ENCODE results near the gene MYO1D.
A peak's percentile ranks its signal among the peaks of the same experiment; 100 is the strongest.

Gene MYO1D

DNA sequence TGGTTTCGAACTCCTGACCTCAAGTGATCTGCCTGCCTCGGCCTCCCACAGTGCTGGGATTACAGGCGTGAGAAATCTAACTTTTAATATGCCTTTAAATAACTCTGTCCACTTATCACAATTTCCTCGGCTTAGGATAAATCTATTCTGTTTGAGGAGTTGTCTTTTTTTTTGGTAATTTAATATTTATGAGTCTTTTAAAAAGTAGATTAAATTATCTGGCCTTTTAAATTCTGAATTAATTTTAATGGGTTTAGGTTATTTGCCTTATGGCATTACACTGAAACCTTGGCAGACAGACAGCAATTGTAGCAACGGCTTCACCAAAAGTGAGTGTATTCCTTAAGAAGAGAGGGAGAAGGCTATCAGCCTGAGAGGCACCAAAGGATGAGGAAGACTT is 66.2 kb downstream of the MYO1D start:
- no peak for DNase-seq

DNA sequence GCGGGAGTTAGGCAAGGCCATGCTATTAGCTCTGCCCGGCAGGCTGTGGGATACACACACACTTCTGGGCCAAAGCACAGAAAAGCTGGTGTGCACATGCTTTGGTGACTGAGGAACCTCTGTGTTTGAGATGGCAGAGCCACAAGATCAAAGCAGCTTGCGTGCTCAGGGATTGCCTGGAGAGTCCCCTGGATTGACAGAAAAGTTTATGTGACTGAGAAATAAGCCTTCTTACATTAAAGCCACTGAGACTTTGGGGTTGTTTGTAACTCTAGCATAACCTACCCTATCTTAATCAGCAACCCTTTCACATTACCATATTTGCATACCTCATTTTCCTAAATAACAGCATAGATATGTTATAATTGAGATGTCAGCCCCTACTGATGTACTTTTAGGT is 69.3 kb downstream of the MYO1D start:
- no peak for DNase-seq

DNA sequence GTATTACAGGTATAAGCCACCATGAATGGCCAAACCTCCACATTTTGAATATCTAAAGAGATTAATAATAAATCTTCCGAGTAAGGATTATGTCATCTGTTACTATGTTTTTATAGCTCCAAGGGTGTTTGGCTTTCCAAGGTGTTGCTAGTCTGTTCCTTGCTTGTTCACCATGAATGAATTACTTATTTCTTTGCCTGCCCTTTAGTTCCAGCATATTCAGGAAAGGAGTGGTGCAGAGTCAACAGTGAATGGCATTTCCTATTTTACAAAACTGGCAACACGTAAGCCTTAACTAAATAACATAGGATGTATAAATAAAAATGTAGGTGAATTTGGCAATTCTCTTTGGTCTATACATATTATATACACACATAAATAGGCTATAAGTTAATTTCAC is 70.3 kb downstream of the MYO1D start:
- DNase-seq, result no peak

DNA sequence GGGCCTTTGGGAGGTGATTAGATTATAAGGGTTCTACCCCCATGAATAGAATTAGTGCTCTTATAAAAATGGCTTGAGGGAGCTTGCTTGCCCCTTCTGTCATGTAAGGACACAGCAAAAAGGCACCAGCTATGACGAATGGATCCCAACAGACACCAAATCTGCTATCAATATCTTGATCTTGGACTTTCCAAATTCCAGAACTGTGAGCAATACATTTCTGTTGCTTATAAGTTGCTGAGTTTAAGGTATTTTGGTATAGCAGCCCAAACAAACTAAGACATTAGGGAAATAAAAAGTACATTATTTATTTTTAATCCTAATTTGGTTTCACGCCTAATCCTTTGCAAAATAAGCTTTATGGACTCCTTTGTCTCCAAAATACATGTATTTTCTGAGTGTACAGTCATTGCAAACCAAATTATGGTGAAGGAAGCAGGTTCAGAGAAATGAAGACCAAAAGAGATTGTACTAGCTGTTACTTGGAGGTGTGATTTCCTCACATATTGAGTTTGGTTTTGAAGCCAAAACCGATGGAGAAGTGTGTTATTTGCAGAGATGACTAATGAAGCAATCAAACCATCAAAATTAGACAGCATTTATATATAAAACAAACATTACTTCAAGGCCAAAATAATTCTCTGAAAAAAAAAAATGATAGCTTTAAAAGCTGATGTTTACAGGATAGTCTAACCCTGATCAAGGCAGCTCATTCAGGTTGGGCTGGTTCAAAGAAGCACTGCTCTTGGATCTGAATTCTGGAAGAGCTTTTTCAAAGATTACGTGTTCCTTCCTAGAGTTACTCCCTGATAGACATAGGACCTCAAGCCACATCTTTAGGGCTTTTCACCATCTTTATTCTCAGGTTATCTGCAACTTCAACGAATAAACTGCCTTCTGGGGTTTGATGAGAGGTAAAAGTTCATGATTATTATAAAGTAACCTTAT is 71.6 kb downstream of the MYO1D start:
- DNase-seq, result no peak

DNA sequence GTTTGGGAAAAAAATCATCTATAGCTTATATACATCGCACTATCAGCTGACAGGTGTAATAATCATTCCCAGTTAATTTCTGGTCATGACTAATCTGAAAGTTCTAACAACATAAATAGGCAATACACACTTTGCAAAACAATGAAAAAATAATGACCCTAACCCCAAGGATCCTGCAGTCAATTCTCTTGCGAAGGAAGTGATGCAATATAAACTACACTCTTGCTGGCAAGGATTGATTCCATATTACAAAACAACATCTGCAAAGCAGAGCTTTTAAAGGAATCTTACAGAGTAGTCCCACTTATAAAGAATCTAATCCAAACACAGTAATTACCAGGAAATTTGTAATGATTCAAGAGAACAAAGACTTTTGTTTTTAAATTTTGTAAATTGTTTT is 73.4 kb downstream of the MYO1D start:
- no peak for DNase-seq

DNA sequence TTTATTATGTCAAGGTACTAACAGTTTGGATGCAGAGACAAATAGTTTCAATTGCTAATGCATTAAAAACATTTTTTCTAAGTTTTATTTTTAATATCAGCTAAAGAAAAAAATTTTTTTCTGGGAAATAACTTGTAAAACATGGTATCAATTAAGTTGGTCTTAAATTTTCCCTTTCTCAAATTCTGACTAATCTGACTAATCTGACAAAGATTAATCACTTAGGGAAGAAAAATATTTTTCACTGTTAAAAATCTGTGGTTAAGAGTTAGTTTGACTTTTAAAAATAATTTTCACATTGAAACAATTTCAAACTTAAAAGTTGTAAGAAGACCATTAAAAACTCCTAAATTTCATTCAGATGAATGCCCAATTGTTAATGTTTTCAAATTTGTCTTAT is 74.6 kb downstream of the MYO1D start:
- DNase-seq, result no peak

DNA sequence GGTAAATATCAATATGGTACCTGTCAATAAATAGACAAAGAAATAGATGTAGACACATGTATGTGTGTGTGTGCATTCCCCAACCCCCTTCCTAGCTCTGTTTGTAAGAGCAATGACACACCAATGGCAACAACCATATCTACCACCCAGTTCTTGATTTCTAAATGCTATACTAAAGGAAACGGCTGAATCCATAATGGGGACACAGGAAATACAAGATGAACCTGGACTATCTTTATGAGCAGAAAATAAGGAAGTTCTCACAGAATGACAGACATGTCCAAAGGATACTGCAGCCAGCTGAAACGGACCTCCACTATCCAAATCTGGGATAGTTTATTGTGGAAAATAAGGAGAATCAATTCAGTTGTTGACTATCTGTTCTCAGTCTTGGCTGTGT is 75.3 kb downstream of the MYO1D start:
- no peak for DNase-seq

DNA sequence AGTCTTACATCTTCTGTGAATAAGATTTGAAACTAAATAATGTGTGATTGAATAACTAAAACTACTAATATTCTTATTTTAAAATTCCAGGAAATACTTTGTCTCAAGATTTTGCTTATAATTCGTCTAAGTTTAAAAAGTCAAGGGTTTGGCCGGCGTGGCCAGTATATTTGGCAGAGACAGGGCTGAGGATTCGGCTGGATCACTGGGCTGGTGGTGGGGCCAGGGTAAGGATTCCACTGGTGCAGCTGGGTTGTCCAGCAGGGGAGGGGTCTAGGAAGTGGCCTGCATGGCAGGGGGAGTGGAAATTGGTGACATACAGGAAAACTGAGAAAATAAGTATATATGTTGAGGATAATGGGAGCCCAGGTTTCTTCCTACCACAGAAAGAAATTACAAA is 75.7 kb downstream of the MYO1D start:
- no peak for DNase-seq

DNA sequence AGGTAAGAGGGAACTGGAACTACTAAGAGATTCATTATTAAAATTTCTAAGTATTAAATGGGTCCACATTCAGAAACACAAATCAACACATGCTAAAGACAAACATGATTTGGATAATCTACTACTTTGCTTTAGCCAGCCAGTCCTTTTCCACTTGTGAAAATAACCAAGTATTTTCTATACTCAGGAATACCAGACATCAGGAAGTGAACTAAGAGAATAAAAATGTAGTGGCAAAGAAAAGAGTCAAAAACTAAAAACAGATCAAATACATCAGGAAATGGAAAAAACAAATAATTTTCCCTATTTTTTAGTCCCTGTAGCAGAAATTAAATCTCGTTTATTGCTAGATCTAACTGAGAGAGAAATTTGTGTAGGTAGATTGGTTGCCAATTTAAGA is 78.0 kb downstream of the MYO1D start:
- DNase-seq, result no peak

DNA sequence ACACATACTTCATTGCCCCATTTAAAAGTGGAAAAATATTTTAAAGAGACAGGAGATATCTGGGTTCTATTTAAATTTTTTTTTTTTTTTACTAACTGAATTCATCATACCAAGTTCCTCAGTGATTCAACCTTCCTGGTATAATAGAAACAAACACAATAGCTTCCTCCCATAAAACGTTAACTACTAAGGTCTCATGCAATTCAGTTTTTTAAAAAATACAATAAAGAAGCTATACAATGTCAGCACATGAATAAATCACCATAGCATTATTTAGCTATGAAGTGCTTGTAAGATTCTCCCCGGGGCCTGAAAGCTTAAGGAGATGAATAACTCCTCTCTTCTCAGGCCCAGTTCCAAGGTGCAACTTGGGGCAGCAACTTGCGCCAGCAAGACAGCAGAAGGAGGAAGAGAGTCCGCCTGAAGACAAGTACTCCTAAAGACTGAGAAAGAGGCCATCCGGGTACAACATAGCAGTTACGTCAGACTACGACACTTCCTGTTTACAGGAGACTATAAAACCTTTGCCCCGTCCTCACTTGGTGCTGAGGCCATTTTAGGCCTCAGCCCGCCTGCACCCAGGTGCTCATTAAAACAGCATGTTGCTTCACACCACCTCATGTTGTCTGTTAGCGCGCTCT is 81.5 kb downstream of the MYO1D start:
- no peak for DNase-seq

DNA sequence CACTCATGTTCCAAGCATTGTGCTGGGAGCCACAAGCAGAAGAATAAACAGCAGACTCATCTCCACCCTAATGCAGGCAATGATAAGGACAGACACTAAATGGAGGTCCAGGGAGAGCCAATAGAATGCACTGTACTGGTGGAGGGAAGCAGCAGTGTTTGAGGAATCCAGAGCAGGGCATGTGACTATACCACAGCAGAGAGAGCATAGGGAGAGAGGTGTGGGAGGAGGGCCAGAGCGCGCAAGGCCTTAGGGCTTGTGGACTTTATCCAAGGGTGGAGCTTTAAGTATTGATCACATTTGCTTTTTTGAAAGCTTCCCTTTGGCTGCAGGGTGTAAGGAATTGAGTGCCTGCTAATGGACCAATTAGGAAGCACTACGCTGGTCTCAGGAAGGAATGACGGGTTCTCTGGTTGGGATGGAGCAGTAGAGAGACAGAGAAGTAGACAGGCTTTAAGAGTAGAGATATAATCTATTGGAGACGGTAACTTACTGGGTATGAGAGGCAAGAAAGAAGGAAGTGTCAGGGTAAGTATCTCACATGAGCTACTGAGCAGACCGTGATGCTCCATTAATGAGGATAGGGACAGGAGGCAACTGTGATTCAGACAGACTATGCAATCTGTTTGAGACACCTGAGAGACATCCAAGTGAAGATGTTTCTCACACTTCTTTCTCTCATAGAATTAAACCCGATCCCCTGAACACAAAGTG is 82.2 kb downstream of the MYO1D start:
- DNase-seq, result no peak

DNA sequence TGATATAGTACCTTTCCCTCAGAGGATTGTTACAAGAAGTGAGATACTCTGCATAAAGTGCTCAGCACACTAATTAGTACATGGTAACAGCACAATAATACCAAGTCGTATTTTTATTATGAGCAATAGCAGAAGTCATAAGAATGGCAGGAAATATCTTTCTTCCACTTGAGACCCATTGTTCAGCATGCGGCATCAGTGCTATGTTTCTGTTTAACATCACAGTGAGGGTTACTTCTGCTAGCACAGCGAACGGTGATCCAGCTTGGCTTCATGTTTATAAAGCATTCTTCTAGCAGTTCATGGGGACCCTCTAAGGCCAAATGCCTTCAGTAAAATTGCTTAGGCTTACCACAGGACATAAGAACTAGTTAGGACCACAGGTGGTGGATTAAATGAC is 83.1 kb downstream of the MYO1D start:
- no peak for DNase-seq

DNA sequence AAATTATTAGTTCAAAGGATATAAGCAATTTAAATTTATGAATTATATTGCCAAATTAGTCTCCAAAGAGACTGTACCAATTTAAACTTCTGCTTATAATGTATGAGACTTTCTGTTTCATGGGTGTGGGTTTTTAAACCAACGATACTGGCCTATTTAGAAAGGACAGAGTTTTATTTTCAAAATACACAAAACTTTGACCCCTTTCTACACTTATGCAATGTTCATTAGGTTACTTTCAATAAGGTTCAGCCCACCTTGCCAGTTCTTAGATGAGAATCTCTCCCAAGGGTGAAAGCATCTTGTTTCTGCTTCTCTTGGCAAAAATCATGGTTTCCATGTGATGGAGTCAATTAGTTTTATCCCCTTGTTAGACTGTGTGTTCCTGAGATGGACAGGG is 84.7 kb downstream of the MYO1D start:
- DNase-seq, result no peak

DNA sequence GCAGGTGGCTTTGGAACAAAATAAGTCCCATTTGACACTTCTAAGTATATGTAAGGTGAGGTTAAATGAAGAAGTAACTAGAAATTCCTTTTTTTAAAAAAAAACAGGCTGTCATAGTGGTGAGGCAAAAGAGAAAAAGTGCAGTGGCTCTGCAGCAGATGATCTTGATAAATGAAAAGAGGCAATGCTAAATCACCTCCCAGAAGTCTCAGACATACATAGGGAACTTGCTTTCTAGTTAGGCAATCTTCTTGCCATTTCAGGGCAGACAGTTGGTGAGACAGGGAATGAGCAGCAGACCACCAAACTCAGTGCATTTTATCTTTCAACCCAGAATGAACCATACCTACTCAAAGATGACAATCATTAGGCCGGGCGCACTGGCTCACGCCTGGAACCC is 90.8 kb downstream of the MYO1D start:
- no peak for DNase-seq

DNA sequence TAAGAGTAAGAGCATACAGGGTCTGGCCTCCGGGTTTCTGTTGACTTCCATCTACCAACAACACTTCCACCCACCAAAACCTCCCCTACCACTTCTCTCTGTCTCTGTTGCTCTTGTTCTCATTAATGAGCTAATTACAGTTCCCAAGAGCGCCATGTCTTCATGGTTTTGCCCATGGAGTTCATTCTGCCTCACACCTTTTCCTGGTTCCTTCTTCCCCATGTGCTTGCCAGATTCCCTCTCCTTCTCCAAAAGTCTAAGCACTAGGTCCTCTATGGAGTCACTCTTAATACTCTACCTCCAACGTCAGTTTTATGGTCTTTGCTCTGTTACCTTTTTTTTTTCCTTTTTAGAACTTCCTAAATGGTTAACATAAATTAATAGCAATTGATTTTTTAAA is 92.8 kb downstream of the MYO1D start:
- no peak for DNase-seq

DNA sequence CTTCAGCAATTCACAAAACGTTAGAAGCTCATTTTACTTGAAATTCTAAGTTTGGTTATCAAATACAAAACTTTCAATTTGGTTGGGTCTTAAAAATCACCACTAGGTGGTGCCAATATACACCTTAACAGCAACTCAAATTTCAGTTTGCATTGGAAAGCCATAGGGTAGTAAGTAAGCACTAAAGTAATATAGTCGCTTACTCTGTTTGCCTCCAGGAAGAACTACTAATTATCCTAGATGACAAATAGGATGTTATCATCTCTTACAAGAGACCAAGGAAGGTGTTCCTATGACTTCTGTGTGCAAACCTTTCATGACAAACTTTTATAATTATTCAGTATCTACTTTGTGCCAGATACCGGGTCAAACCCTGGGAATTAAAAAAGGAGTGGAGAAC is 93.3 kb downstream of the MYO1D start:
- peak; percentile 64 for DNase-seq

DNA sequence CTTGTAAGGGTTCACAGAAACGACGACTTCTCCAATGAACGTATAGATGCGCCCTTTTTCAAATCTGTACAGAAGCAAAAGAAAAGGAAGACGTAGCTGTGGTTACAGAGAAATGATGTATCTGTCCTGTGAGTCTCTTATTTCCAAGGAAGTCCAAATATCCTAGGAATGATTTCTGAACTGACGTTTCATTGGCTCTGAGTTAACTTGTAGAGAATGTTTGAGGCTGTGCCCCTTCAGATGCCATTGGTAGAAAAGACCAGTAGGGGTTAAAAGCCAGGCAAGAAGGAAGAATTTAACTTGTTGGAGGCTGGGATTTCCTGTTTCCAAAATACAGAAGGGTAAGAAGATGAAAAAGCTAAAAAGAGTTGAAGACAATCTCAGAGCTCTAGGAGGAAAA is 96.2 kb downstream of the MYO1D start:
- no peak for DNase-seq

DNA sequence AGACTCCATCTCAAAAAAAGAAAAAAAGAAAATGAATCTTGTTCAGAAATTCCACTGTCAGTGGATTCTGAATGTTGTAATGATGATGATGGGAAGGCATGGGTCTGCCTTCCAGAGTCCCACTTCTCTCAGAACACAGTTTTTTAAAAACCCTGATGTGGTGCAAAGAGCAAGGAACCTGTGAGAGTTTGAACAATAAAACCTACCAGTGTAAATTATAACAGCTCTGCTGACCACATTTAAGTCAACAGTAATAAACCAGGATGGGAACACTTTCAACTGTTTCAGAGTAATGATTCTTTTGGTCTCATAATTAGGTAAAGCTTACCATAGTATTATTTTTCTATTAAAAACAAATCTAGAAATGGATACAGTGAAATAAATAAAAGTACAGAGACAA is 99.0 kb downstream of the MYO1D start:
- DNase-seq, result no peak

DNA sequence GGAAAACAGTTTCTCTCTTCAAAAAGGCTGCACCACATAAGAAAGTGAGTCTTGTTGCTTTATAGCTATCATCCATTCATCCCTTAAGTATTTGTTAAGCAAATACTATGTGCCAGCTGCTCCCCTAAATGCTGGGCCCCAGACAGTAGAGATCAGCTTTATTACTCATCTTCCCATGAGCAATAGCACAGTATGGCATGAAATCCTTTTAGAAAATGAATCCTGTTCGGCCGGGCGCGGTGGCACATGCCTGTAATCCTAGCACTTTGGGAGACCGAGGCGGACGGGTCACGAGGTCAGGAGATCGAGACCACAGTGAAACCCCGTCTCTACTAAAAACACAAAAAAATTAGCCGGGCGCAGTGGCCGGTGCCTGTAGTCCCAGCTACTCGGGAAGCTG is 99.5 kb downstream of the MYO1D start:
- DNase-seq, result no peak

DNA sequence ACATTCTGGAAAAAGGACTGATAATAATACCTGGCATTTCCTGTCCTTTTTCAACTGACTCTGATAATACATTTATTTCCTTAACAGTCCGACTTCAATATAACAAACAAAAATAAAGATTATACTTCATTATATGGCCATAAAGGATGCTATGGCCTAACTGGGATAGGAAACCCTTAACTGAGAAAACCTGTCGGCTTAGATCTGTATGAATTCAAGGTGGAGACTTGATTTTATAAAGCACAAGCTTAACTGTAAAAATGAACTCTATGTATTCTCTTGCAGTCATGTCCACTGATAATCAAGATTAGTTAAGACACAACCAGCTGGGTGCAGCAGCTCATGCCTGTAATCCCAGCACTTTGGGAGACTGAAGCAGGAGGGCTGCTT is 102.2 kb downstream of the MYO1D start:
- DNase-seq, result no peak

DNA sequence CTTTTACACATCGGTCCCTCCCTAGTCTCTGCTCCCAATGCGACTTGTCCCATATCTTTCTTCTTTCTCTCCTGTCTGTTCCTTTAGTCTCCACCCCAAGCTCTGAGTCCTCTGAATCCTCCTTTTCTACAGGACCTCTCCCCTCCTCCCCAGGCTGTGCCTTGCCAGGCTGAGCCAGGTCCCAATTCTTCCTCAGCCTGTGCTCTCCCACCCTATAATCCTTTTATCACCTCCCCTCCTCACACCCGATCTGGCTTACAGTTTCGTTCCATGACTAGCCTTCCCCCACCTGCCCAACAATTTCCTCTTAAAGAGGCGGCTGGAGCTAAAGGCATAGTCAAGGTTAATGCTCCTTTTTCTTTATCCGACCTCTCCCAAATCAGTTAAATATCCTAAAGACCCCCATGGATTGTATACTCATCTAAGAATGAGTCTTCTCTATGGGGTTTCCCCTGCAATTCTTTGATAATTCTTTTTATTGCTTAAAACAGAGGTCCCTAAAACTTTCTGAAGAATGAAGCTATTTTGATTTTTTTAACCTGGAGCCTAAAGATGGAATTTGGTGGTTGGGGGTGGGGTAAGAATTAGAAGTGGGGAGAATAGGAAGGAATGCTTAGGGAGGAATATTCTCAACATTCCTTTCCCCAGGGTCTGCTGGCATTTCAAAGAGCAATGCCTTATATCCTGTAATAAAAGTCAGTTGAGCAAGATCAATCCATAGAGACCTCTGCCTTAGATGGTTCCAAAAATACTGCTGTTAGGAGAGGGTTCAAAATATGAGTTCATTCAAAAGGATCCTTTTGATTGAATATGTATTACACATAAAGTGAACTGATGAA is 102.8 kb downstream of the MYO1D start:
- DNase-seq, result no peak

DNA sequence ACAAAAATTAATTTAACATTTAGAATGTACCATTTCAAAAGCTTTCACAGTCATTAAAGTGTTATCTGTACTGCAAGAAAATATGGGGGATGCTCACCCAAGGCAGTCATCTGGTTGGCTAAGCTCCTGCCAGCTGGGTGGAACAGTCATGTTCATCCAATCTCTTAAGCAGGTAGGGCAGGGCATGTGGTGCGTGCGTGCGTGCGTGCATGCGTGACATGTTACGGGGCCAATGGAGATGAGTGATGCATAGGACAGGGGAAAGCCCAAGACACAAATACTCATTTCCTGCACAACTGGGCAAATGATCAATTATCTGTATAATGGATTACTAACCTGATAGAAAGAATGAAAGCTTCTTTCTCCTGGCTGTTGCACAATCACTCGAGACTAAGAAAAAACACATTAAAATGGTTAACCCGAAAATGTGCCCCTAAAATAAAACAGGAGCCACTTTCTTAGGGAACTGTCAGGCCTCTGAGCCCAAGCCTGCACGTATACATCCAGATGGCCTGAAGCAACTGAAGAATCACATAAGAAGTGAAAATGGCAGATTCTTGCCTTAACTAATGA is 104.4 kb downstream of the MYO1D start:
- DNase-seq, result no peak

DNA sequence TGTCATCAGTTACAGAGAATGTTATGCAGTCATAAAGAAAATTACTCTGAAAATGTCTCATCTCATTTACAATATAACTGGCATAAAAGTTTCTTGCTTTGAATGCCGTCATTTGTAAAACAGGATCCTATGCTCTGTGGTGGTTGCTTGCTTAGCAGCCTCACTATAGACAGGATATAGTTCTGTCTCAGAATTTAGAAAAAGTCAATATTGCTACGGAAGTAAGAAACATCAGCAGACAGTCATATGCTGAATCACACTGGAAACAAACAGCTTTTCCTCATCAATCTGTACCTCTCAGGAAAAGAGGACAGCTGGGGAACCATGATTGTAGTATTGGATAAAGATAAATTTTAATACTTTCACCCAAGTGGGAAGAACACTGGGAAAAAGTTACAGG is 105.5 kb downstream of the MYO1D start:
- no peak for DNase-seq
